Measurements from ENCODE around the gene FAM53A.

DNA sequence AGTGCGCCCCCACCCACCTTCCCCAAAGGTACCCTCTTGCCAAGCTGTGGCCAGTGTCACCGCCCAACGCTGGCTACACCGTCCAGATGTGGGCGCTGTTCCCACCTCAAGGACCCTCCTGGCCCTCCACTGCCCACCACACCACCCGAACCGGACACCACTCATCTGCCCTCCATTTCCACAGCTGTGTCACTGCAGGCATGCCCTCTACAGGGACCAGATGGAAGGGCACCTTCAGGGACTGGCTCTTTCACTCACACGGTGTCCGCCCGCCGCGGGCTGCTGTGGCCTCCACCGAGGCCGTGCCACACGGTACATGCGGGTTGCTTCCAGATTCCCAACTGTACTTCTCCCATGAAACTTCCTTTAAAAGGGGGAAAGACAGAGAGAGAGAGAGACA lies 87.7 kb downstream of the FAM53A start:
- TF ChIP-seq, protein P1, sequence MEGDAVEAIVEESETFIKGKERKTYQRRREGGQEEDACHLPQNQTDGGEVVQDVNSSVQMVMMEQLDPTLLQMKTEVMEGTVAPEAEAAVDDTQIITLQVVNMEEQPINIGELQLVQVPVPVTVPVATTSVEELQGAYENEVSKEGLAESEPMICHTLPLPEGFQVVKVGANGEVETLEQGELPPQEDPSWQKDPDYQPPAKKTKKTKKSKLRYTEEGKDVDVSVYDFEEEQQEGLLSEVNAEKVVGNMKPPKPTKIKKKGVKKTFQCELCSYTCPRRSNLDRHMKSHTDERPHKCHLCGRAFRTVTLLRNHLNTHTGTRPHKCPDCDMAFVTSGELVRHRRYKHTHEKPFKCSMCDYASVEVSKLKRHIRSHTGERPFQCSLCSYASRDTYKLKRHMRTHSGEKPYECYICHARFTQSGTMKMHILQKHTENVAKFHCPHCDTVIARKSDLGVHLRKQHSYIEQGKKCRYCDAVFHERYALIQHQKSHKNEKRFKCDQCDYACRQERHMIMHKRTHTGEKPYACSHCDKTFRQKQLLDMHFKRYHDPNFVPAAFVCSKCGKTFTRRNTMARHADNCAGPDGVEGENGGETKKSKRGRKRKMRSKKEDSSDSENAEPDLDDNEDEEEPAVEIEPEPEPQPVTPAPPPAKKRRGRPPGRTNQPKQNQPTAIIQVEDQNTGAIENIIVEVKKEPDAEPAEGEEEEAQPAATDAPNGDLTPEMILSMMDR (IDR thresholded peaks at IDR 0.05; ENCODE audit: low read depth, low read length, missing input control), result no peak
- TF ChIP-seq EGR1 (IDR thresholded peaks at IDR 0.05; ENCODE audit: low read depth in 2 of 2), result no peak
- no peak for TF ChIP-seq TAF1 (conservative IDR thresholded peaks at IDR 0.05)
